CD4-positive, alpha-beta T cell treated with Interferon gamma for 1 hour (primary cell): ENCODE data around the gene DGKE.

ENCODE experiments used
- DNase-seq: peaks from one replicate; pipeline ENCODE4 v3.0.0-alpha.2; 2020

The DGKE gene

GRCh38 chr17:56893503-56893902 is 59.6 kb downstream of the DGKE start:
- DNase-seq, result no peak

DNA sequence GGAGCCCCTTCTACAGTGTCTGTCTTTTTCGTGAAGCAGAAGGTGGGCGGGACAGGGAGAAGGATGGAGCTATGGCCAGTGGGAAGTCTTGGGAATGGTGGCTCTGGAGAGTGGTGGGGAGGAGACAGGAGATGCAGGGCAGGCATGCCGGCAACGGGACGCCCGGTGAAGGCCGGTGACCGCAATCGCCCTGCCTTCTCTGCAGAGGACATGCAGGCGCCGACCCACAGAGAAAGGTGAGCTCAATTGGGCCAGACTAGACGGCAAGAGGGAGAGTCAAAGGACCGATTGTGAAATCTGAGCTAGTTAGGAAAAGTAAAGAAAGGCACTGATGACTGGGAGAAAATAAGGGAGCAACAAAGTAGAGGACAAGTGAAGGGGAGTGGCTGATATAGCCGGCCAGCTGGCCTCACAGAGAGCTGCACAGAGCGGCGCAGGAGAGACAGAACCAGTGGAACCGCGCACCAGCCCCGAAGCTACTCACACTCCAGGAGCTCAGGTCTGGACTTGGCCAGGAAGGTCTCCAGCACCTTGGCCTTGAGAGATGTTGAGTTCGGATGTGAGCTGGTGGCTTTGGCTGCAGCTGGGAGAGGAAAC is 61.0 kb downstream of the DGKE start:
- DNase-seq, result no peak

GRCh38 chr17:56896217-56896967 is 62.4 kb downstream of the DGKE start:
- no peak for DNase-seq

DNA sequence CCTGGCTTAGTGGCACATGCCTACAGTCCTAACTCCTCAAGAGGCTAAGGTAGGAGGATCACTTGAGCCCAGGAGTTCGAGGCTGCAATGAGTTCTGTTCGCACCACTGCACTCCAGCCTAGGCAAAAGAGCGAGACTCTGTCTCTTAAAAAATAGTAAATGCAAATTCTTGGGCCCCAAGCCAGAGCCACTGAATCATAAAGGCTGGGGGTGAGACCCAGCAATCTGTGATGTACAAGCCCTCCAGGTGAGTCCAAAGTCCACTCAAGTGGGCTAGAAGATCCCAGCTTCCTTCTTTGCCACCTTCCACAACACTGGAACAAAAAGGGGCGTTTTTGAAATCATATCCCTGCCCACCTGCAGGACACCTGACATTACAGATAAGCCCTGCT is 63.0 kb downstream of the DGKE start:
- DNase-seq, result no peak

GRCh38 chr17:56897646-56898424 is 63.9 kb downstream of the DGKE start:
- DNase-seq, result no peak

DNA sequence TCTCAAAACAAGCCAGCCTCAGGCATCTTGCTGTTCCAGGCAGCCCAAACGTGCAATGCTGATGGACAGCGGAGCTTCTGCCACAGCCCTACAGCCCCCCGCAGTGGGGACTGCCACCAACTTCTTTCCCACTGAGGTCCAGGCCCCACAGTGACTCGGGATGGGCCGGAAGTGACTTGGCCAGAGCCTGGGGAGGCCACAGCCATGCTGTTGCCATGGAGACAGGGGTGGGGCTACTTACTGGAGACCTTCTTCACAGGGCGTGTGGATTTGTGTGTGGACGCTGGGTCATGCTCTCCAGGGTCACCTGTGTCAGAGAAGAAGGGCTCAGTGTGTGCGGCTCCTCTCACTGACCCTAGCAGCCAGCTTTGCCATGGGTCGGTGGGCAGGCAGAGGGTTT is 64.9 kb downstream of the DGKE start:
- no peak for DNase-seq

- DNase-seq, result no peak
These were observed 65.5 kb downstream of the DGKE start for GRCh38 chr17:56899403-56899802.

GRCh38 chr17:56902348-56902747 is 68.4 kb downstream of the DGKE start:
- no peak for DNase-seq

DNA sequence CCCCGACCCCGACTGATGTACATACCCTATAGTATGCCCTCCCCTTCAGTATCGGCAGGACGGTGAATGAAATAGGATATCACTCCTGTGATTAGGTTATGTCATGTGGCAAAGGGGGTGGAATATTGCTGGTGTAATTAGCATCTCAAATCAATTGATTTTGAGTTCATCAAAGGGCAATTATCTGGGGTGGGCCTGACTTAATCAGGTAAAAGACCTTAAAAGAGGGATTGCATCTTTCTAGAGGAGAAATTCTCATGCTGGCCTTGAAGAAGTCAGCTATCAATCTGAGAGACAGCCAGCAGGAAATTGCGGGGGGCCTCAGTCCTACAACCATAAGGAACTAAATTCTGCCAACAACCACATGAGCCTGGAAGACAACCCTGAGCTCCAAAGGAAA is 69.6 kb downstream of the DGKE start:
- DNase-seq, result no peak

- DNase-seq, result peak; percentile 74
These were observed 74.1 kb downstream of the DGKE start for GRCh38 chr17:56908001-56908542.

GRCh38 chr17:56909742-56910508 is 76.0 kb downstream of the DGKE start:
- no peak for DNase-seq

GRCh38 chr17:56910509-56911235 is 76.7 kb downstream of the DGKE start:
- no peak for DNase-seq

DNA sequence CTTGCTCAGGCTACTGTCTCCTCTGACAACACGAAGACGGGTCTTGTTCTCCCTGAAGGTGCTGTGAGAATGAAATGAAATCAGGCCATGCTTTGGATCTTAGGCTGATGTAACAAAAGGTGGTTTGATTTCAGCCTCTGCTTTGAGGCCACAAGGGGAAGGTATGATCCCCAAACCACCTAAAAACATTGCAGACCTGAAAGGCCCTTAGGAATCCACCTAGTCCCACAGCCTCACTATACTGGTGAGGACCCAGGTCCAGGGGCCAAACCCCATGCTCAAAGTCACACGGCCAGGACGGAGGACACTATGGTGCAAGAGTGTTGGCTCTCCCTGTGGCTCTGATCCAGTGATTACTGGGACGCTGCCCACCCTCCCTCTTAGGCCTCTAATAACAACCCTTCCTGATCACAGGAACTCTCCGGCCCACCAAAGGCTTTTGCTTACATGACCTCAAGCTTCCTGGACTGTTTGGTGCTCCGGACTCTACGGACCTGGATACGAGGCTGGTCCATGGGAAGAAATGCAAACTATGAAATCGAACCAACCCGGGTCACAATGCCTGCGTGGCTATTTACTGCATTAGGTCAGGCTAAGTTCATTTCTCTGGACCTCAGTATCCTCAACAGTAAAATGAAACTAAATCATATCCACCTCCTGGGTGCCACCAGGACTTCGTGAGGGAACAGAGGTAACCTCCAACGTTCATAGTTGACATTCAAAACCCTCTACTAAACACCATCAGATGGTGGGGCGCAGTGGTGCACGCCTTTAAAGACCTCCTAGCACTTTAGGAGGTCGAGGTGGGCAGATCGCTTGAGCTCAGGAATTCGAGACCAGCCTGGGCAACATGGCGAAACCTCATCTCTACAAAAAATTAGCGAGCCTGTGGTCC is 78.4 kb downstream of the DGKE start:
- DNase-seq, result no peak

DNA sequence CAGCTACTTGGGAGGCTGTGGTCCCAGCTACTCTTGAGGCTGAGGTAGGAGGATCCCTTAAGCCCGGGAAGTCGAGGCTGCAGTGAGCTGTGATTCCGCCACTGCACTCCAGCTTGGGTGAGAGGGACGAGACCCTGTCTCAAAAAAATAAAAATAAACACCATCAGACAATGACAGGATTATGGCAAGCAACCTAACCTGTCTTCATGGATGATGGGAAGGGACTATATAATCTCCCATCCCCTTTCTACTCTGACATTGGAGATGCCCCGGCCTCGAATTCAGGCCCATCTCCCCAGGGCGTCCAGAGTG is 79.0 kb downstream of the DGKE start:
- no peak for DNase-seq

GRCh38 chr17:56913353-56913866 is 79.5 kb downstream of the DGKE start:
- DNase-seq, result no peak

DNA sequence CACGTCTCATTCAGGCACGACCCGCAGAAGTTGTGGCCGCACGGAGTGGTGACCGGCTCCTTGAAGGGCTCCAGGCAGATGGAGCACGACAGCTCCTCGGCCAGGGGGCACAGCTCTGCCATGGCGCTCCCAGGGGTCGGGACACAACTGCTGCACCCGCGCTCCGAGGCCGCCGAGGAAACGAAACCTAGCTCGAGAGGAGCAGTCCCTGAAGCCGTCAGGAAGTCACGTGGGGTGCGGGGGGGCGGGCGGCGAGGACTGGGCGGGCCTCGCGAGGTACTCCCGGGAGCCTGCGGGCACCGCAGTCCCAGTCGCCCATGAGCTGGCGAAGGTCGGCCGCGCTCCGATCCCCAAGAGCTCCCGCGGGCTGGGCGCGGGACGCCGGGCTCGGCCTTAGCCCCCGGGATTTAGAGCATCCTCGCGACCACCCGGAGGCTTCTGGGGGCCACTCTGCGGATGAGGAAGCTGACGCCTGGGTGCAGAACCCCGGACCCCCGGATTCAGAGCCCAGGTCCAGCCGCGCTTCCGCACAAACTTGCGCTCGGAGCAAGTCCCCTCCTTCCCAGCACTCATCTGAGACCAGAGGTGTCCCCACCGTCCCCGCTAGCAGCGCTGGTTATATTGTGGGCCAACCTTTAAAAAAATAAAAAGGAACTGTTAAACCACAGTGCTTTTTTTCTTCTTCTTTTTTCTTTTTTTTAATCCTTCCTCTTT is 80.1 kb downstream of the DGKE start, which contains the start of gene TRIM25:
TSS of gene TRIM25 (minus strand) at position 183 of the 714 bp plus-strand sequence. CDS start at position 122, 61 bp downstream.
- DNase-seq, result peak; percentile 88

- DNase-seq, result no peak
These were observed 80.8 kb downstream of the DGKE start for GRCh38 chr17:56914581-56915273.

GRCh38 chr17:56917559-56918296 is 83.8 kb downstream of the DGKE start:
- no peak for DNase-seq

DNA sequence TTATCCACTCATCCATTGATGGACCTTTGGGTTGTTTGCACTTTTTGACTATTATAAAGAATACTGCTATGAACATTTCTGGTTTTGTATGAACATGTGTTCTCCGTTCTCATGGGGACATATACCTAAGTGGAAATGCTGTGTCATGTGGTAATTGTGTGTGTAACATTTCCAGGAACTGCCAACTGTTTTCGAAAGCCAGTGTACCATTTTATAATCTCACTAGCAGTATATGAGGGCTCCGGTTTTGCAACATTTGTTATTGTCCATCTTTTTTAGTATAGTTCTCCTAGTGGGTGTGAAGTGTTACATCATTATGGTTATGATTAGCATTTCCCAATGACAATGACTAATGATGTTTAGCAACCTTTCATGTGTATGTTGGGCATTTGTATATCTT is 85.0 kb downstream of the DGKE start:
- no peak for DNase-seq
